NK-92 (cell line): Measurements from ENCODE around the gene IDUA.

Experiments used
- DNase-seq: peaks from one replicate; lab custom pipeline; 2025; ENCODE audit not compliant: unreplicated experiment; lab: John Stamatoyannopoulos, UW

IDUA gene

GRCh38 chr4:955931-956381, 30.9 kb upstream of the IDUA start:
- DNase-seq = no peak

- DNase-seq = no peak
Measured at GRCh38 chr4:956531-957230, 30.2 kb upstream of the IDUA start.

- no peak for DNase-seq
Measured at GRCh38 chr4:957231-957580, 29.6 kb upstream of the IDUA start.

- DNase-seq = no peak
Measured at GRCh38 chr4:957581-958313, 29.1 kb upstream of the IDUA start.

GRCh38 chr4:958314-958665, 28.6 kb upstream of the IDUA start:
- no peak for DNase-seq

GRCh38 chr4:958696-959337, 28.0 kb upstream of the IDUA start:
- DNase-seq = no peak

GRCh38 chr4:959338-960139, 27.3 kb upstream of the IDUA start:
- DNase-seq = no peak

- no peak for DNase-seq
Measured at GRCh38 chr4:960140-960635, 26.7 kb upstream of the IDUA start.

GRCh38 chr4:960636-961350, 26.1 kb upstream of the IDUA start:
- DNase-seq = no peak

GRCh38 chr4:961351-962230, 25.3 kb upstream of the IDUA start:
- no peak for DNase-seq

GRCh38 chr4:962231-963208, 24.3 kb upstream of the IDUA start:
- DNase-seq = no peak

GRCh38 chr4:963276-964225, 23.3 kb upstream of the IDUA start:
- DNase-seq = no peak

- no peak for DNase-seq
Measured at GRCh38 chr4:964346-965025, 22.4 kb upstream of the IDUA start.

- no peak for DNase-seq
Measured at GRCh38 chr4:965048-965765, 21.6 kb upstream of the IDUA start.

- no peak for DNase-seq
Measured at GRCh38 chr4:965766-966134, 21.1 kb upstream of the IDUA start.
